MM.1S (cell line): ENCODE results near the gene C22orf15.

ENCODE experiments used
- DNase-seq: peaks from one replicate; pipeline ENCODE4 v3.0.0-alpha.2; 2015
- H2AFZ ChIP-seq: fragments of 300-600 bp; sonication (generic); 2 replicates; pipeline ENCODE4 v1.6.0; 2016; ENCODE audit warnings: antibody characterized with exemption, low read length
- H3F3A ChIP-seq: fragments of 300-600 bp; sonication (generic); 2 replicates; pipeline ENCODE4 v1.6.1; 2016; ENCODE audit warnings: mild to moderate bottlenecking, antibody characterized with exemption, low read length, moderate library complexity, mixed read lengths; ENCODE audit not compliant: insufficient read depth
- H3K27ac ChIP-seq: fragments of 300-600 bp; sonication (generic); 2 replicates; pipeline ENCODE4 v1.5.1; 2016; ENCODE audit warnings: mild to moderate bottlenecking, low read length
- H3K27me3 ChIP-seq: fragments of 300-600 bp; sonication (generic); replicated peaks from 2 replicates; pipeline ENCODE4 v1.6.0; 2016; ENCODE audit warnings: low read length; ENCODE audit not compliant: insufficient read depth
- H3K36me3 ChIP-seq: fragments of 300-600 bp; sonication (generic); replicated peaks from 2 replicates; pipeline ENCODE4 v1.6.1; 2016; ENCODE audit warnings: mild to moderate bottlenecking, low read length, mixed read lengths; ENCODE audit not compliant: insufficient read depth
- H3K4me1 ChIP-seq: fragments of 300-600 bp; sonication (generic); 2 replicates; pipeline ENCODE4 v1.6.1; 2016; ENCODE audit warnings: low read length, mixed read lengths
- H3K4me2 ChIP-seq: fragments of 300-600 bp; sonication (generic); 2 replicates; pipeline ENCODE4 v1.6.0; 2016; ENCODE audit warnings: low read depth, low read length
- H3K4me3 ChIP-seq: fragments of 300-600 bp; sonication (generic); 2 replicates; pipeline ENCODE4 v1.5.1; 2016; ENCODE audit warnings: low read length, mixed read lengths
- H3K79me2 ChIP-seq: fragments of 300-600 bp; sonication (generic); 2 replicates; pipeline ENCODE4 v1.6.1; 2016; ENCODE audit warnings: mixed run types, low read length, mixed read lengths
- H3K9ac ChIP-seq: fragments of 300-600 bp; sonication (generic); 2 replicates; pipeline ENCODE4 v1.6.1; 2016; ENCODE audit warnings: low read length, mixed read lengths
- H3K9me2 ChIP-seq: fragments of 300-600 bp; sonication (generic); replicated peaks from 2 replicates; pipeline ENCODE4 v1.6.1; 2016; ENCODE audit warnings: mild to moderate bottlenecking, low read length, mixed read lengths; ENCODE audit not compliant: insufficient read depth
- H3K9me3 ChIP-seq: fragments of 300-600 bp; sonication (generic); replicated peaks from 2 replicates; pipeline ENCODE4 v1.6.1; 2016; ENCODE audit warnings: mild to moderate bottlenecking, low read length, mixed read lengths; ENCODE audit not compliant: insufficient read depth
- H4K20me1 ChIP-seq: fragments of 300-600 bp; sonication (generic); 2 replicates; pipeline ENCODE4 v1.6.1; 2016; ENCODE audit warnings: mild to moderate bottlenecking, low read length, moderate library complexity, mixed read lengths; ENCODE audit not compliant: insufficient read depth
- EZH2 ChIP-seq: fragments of 300-600 bp; sonication (generic); optimal IDR thresholded peaks from 2 replicates; pipeline ENCODE3; 2017; ENCODE audit warnings: low read depth, mild to moderate bottlenecking, antibody characterized with exemption, low read length, mixed read lengths
- EZH2phosphoT487 ChIP-seq: fragments of 300-600 bp; sonication (generic); IDR thresholded peaks from 2 replicates; pipeline ENCODE4 v1.6.1; 2018; ENCODE audit warnings: antibody characterized with exemption, low read length
- TF ChIP-seq, protein P1 (sequence below): fragments of 300-600 bp; sonication (generic); IDR thresholded peaks from 2 replicates; pipeline ENCODE4 v1.5.1; 2016; ENCODE audit warnings: antibody characterized with exemption, low read length, mixed read lengths

The C22orf15 gene

DNA sequence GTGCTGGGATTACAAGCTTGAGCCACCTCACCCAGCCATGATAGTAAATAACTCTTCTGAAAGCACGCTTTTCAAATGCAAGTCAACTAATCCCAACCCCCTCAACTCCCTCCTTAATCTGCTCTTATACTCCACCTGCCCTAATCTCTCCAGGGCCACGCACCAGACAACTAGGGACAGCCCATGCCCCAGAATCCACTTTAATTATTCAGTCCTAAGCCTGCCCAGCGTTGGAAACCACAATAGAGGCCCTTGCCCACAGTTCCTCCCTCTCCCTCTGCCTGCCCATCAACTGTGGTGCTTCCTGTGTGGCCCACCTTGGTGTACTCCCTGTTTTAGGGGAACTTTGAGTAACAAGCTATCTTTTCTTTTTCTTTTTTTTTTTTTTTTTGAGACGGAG lies 5.9 kb upstream of the C22orf15 start:
- Histone ChIP-seq H4K20me1 (no peaks in the 10 kb centered on the region), H3F3A (no peaks in the 10 kb centered on the region; the same call in 1 of the 2 replicates), H2AFZ (no peak overlapping the region), H3K27ac (no peak overlapping the region), H3K36me3 (no peaks in the 10 kb centered on the region), H3K79me2 (no peaks in the 10 kb centered on the region), H3K27me3 (no peaks in the 10 kb centered on the region), H3K9me2 (no peaks in the 10 kb centered on the region), H3K4me3 (no peak overlapping the region), H3K4me2 (no peak overlapping the region), H3K9ac (no peak overlapping the region), H3K4me1 (no peaks in the 10 kb centered on the region), H3K9me3 (no peaks in the 10 kb centered on the region)
- no peak for DNase-seq
- no peak for TF ChIP-seq EZH2phosphoT487
- TF ChIP-seq EZH2: no peak
- TF ChIP-seq, protein P1, sequence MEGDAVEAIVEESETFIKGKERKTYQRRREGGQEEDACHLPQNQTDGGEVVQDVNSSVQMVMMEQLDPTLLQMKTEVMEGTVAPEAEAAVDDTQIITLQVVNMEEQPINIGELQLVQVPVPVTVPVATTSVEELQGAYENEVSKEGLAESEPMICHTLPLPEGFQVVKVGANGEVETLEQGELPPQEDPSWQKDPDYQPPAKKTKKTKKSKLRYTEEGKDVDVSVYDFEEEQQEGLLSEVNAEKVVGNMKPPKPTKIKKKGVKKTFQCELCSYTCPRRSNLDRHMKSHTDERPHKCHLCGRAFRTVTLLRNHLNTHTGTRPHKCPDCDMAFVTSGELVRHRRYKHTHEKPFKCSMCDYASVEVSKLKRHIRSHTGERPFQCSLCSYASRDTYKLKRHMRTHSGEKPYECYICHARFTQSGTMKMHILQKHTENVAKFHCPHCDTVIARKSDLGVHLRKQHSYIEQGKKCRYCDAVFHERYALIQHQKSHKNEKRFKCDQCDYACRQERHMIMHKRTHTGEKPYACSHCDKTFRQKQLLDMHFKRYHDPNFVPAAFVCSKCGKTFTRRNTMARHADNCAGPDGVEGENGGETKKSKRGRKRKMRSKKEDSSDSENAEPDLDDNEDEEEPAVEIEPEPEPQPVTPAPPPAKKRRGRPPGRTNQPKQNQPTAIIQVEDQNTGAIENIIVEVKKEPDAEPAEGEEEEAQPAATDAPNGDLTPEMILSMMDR: no peak

DNA sequence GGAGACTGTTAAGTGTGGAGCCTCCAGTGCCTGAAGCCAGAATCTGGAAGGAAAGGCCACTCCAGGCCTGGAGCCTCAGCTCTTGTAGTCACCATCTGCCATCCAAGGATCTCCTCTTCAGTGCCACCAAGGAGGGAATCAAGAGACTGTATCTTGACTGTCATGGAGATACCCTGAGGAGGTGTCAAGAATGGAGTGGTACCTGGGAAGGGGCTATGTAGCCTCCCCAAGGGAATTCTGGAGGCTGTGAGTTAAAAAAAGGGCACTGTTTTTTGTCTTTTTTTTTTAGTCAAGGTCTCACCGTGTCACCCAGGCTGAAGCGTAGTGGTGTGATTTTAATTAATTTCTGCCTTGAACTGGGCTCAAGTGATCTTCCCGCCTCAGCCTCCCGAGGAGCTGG lies 3.2 kb upstream of the C22orf15 start:
- H3K9me2 ChIP-seq: no peaks in the 10 kb centered on the region
- no peak overlapping the region for H3K27ac ChIP-seq
- TF ChIP-seq, protein P1: no peak
- TF ChIP-seq EZH2 (no peak), EZH2phosphoT487 (no peak)
- no peaks in the 10 kb centered on the region for H3K36me3 ChIP-seq
- H3K27me3 ChIP-seq: no peaks in the 10 kb centered on the region
- H3K4me3 ChIP-seq: no peak overlapping the region
- H3K9ac ChIP-seq: no peak overlapping the region
- no peak for DNase-seq
- no peaks in the 10 kb centered on the region for H3K4me1 ChIP-seq
- no peaks in the 10 kb centered on the region for H4K20me1 ChIP-seq
- H3K4me2 ChIP-seq: no peak overlapping the region
- H3F3A ChIP-seq: no peaks in the 10 kb centered on the region; the same call in none of the 2 replicates
- H2AFZ ChIP-seq: no peak overlapping the region
- no peaks in the 10 kb centered on the region for H3K9me3 ChIP-seq
- peaks cover under 1% of the 10 kb centered on the region; the same call in 1 of the 2 replicates for H3K79me2 ChIP-seq

DNA sequence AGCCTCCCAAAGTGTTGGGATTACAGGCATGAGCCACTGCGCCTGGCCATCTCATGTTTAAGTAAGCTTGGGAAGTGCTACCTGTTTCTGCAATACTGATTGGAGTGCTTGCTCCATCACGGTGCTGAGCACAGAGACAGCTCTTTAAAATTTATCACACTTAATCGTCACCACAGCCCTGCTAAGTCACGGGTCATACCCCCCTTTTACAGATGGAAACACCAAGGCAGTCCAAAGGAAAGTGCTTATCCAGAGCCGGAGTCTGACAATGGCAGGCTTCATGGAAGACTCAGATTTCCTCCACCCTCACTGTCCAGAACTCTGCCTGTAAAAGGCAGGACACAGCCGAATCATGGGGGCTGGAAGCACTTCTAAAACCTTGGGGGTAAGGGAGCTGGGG lies 2.7 kb upstream of the C22orf15 start:
- H3K9me3 ChIP-seq: no peaks in the 10 kb centered on the region
- H3K9ac ChIP-seq: no peak overlapping the region
- H2AFZ ChIP-seq: no peak overlapping the region
- H3K9me2 ChIP-seq: no peaks in the 10 kb centered on the region
- H3K4me1 ChIP-seq: no peaks in the 10 kb centered on the region
- TF ChIP-seq EZH2phosphoT487 (no peak), EZH2 (no peak)
- TF ChIP-seq, protein P1: no peak
- H3K4me3 ChIP-seq: no peak overlapping the region
- peaks cover 5% of the 10 kb centered on the region for H3K79me2 ChIP-seq
- H3K4me2 ChIP-seq: no peak overlapping the region
- no peaks in the 10 kb centered on the region; the same call in none of the 2 replicates for H3F3A ChIP-seq
- no peaks in the 10 kb centered on the region for H3K27me3 ChIP-seq
- H4K20me1 ChIP-seq: no peaks in the 10 kb centered on the region
- no peak overlapping the region for H3K27ac ChIP-seq
- DNase-seq: no peak
- no peaks in the 10 kb centered on the region for H3K36me3 ChIP-seq
